ENCODE results near the gene ARFGAP3. TPM values are rescaled to one million over a fixed set of nuclear protein-coding genes. Genes with fewer than 3 reads are reported as not detected.

Gene ARFGAP3
- total RNA-seq, 1 experiment from 2014 or later, result 37.4 TPM

DNA sequence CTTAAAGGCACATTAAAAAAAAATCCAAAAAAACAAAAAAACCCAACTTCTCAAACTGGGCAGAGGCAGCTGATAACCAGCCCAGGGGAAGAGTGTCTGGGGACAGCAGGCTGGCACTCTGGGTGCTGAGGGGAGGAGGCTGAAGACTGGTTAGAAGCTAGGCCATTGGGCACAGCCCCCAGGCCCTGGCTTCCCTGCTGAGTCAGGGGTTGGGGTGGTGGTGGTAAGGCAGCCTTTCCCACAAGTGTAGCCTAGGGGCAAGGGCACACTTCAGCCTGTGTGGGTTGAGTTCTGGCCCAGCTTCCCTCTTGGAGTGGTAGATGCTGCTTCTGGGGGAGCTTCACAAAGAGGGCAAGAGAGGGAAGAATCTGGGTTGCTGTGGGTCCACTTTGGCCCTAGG is 16.3 kb upstream of the ARFGAP3 start:
- Mint-ChIP-seq H3K36me3 (ENCODE audit: insufficient read depth, unreplicated experiment) (peaks cover 85% of the 10 kb centered on the region), H3K4me3 (ENCODE audit: unreplicated experiment) (no peak overlapping the region), H3K4me1 (ENCODE audit: low read depth, unreplicated experiment) (no peaks in the 10 kb centered on the region), H3K27me3 (ENCODE audit: insufficient read depth, unreplicated experiment) (no peaks in the 10 kb centered on the region), H3K27ac (ENCODE audit: unreplicated experiment) (no peak overlapping the region), H3K9me3 (ENCODE audit: unreplicated experiment) (no peaks in the 10 kb centered on the region)
- intact Hi-C loops (cut with micrococcal nuclease; ENCODE audit: unreplicated experiment), result no loop called here
- Histone ChIP-seq H3K9me3 (no peaks in the 10 kb centered on the region), H3K4me3 (ENCODE audit: low read depth, low read length) (no peak overlapping the region), H3K27me3 (replicated peaks; ENCODE audit: control insufficient read depth, insufficient read depth, low read length) (no peaks in the 10 kb centered on the region), H3K36me3 (ENCODE audit: control insufficient read depth, insufficient read depth, low read length) (peaks cover 6% of the 10 kb centered on the region), H3K4me1 (no peaks in the 10 kb centered on the region)
- no peak for DNase-seq
- TF ChIP-seq, protein P1, sequence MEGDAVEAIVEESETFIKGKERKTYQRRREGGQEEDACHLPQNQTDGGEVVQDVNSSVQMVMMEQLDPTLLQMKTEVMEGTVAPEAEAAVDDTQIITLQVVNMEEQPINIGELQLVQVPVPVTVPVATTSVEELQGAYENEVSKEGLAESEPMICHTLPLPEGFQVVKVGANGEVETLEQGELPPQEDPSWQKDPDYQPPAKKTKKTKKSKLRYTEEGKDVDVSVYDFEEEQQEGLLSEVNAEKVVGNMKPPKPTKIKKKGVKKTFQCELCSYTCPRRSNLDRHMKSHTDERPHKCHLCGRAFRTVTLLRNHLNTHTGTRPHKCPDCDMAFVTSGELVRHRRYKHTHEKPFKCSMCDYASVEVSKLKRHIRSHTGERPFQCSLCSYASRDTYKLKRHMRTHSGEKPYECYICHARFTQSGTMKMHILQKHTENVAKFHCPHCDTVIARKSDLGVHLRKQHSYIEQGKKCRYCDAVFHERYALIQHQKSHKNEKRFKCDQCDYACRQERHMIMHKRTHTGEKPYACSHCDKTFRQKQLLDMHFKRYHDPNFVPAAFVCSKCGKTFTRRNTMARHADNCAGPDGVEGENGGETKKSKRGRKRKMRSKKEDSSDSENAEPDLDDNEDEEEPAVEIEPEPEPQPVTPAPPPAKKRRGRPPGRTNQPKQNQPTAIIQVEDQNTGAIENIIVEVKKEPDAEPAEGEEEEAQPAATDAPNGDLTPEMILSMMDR (IDR thresholded peaks at IDR 0.05; ENCODE audit: insufficient read depth in 1 of 2, low read depth in 1 of 2, low read length in 1 of 2, severe bottlenecking in 1 of 2, unreplicated experiment in 1 of 2), result no peak
- ChIA-PET POLR2A (no interaction called here), CTCF (interaction anchor here (0.7 kb wide), 1 partner anchor 45 kb away, joined by 4 read pairs; no protein-coding TSS in a partner anchor)
- no TSS peak for BruUV-seq (replicated peaks)

DNA sequence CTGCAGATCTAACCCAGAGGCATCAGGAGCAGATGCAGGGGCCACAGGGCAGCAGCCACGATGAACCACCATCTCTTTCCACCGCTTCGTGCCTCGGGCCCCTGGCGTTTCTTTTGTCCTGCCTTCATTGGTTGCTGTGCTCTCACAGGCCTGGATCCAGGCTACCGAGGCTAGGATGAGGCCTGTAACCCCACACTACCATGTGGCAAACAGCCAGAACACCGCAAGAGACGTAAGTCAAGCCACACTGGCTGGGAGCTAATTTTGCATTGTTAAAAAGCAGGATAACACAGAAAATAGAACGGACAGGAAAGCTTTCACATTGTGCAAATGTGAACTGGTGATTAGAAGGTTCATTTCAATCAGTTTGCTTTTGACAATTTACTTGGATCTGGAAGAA is 15.7 kb upstream of the ARFGAP3 start:
- intact Hi-C loops (cut with micrococcal nuclease; ENCODE audit: unreplicated experiment), result no loop called here
- no TSS peak for BruUV-seq (replicated peaks)
- Mint-ChIP-seq H3K36me3 (ENCODE audit: insufficient read depth, unreplicated experiment) (peaks cover 84% of the 10 kb centered on the region), H3K27me3 (ENCODE audit: insufficient read depth, unreplicated experiment) (no peaks in the 10 kb centered on the region), H3K4me1 (ENCODE audit: low read depth, unreplicated experiment) (no peaks in the 10 kb centered on the region), H3K9me3 (ENCODE audit: unreplicated experiment) (no peaks in the 10 kb centered on the region), H3K27ac (ENCODE audit: unreplicated experiment) (no peak overlapping the region), H3K4me3 (ENCODE audit: unreplicated experiment) (no peak overlapping the region)
- no peaks in the 10 kb centered on the region for H3K9me3 ChIP-seq
- H3K4me3 ChIP-seq (ENCODE audit: low read depth, low read length), result no peak overlapping the region
- DNase-seq, result no peak
- ChIA-PET CTCF (no interaction called here), POLR2A (no interaction called here)
- H3K36me3 ChIP-seq (ENCODE audit: control insufficient read depth, insufficient read depth, low read length), result peaks cover 6% of the 10 kb centered on the region
- TF ChIP-seq, protein P1 (IDR thresholded peaks at IDR 0.05; ENCODE audit: insufficient read depth in 1 of 2, low read depth in 1 of 2, low read length in 1 of 2, severe bottlenecking in 1 of 2, unreplicated experiment in 1 of 2), result no peak
- no peaks in the 10 kb centered on the region for H3K4me1 ChIP-seq
- no peaks in the 10 kb centered on the region for H3K27me3 ChIP-seq (replicated peaks; ENCODE audit: control insufficient read depth, insufficient read depth, low read length)

DNA sequence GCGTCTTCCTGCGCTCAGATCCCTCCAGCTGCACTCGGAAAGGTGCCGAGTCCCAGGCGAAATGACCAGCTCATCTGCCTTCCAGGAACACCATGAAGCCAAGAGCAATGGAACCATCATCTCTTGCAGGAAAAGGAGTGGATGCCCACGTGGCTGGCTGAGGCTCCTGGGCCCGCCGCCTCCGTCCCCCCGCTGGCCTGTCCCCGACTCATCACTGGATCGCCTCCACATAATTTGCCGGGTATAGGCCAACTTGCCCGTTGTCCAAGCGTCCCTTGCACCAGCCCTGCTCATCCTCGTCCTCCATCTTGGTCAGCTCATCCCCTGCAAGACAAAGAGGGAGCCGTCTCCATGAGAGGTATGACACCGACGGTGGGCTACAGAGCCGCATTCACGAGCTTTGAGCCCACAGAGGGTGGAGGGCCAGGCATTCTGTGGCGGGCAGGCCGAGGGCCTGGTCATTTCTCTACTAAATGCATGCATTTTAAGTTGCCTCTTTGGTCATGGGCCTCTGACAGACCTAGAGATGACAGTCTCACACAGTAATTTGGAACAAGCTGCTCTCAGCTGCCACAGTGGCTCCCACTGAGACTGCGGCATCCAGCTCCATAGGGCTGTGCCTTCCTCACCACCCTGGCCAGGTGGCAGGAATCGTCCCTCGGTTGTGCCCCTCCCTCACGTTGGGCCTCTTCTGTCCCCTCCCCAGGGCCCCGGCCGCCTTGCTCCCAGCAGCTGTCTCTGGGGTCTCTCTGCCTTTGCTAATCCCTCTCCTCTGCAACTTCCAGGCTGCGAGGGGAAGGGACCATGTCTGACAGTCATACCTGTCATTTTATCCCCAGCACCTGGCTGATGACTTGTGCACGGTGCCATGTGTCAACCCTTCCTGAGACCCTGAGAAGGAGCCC is 14.3 kb upstream of the ARFGAP3 start:
- peaks cover 5% of the 10 kb centered on the region for H3K4me1 Mint-ChIP-seq (ENCODE audit: low read depth, unreplicated experiment)
- Histone ChIP-seq H3K27me3 (replicated peaks; ENCODE audit: control insufficient read depth, insufficient read depth, low read length) (no peaks in the 10 kb centered on the region), H3K9me3 (no peaks in the 10 kb centered on the region), H3K4me3 (ENCODE audit: low read depth, low read length) (no peak overlapping the region), H3K36me3 (ENCODE audit: control insufficient read depth, insufficient read depth, low read length) (peaks cover 6% of the 10 kb centered on the region), H3K4me1 (no peaks in the 10 kb centered on the region)
- H3K4me3 Mint-ChIP-seq (ENCODE audit: unreplicated experiment), result no peak overlapping the region
- TF ChIP-seq, protein P1 (IDR thresholded peaks at IDR 0.05; ENCODE audit: insufficient read depth in 1 of 2, low read depth in 1 of 2, low read length in 1 of 2, severe bottlenecking in 1 of 2, unreplicated experiment in 1 of 2), result no peak
- peaks cover 95% of the 10 kb centered on the region for H3K36me3 Mint-ChIP-seq (ENCODE audit: insufficient read depth, unreplicated experiment)
- DNase-seq, result no peak
- no peaks in the 10 kb centered on the region for H3K27me3 Mint-ChIP-seq (ENCODE audit: insufficient read depth, unreplicated experiment)
- ChIA-PET CTCF (interaction anchor here (0.6 kb wide), 1 partner anchor 56 kb away, joined by 3 read pairs; no protein-coding TSS in a partner anchor), POLR2A (no interaction called here)
- no peak overlapping the region for H3K27ac Mint-ChIP-seq (ENCODE audit: unreplicated experiment)
- H3K9me3 Mint-ChIP-seq (ENCODE audit: unreplicated experiment), result no peaks in the 10 kb centered on the region
- no TSS peak for BruUV-seq (replicated peaks)
- intact Hi-C loops (cut with micrococcal nuclease; ENCODE audit: unreplicated experiment), result no loop called here

All from Caco-2 (cell line).